Adipocyte (in vitro differentiated cells): Measurements from ENCODE around the gene NUCB1.

Experiments used
- DNase-seq: peaks from one replicate; pipeline ENCODE4 v3.0.0-alpha.2; 2015; ENCODE audit warnings: low read depth
- H3K27me3 ChIP-seq: replicated peaks from 2 replicates; pipeline ENCODE4 v1.7.0; 2013; ENCODE audit warnings: mild to moderate bottlenecking, low read length, moderate library complexity; ENCODE audit not compliant: control insufficient read depth, insufficient read depth
- H3K36me3 ChIP-seq: 2 replicates; pipeline ENCODE4 v1.7.0; 2013; ENCODE audit warnings: low read length, mild to moderate bottlenecking, moderate library complexity; ENCODE audit not compliant: control insufficient read depth, insufficient read depth, severe bottlenecking
- H3K4me1 ChIP-seq: 2 replicates; pipeline ENCODE4 v1.7.0; 2013; ENCODE audit warnings: mild to moderate bottlenecking, low read length, moderate library complexity; ENCODE audit not compliant: control insufficient read depth, insufficient read depth
- H3K4me3 ChIP-seq: 2 replicates; pipeline ENCODE4 v1.7.0; 2013; ENCODE audit warnings: mild to moderate bottlenecking, low read length, moderate library complexity
- H3K9ac ChIP-seq: 2 replicates; pipeline ENCODE4 v1.7.0; 2013; ENCODE audit warnings: mild to moderate bottlenecking, low read length, moderate library complexity
- H3K9me3 ChIP-seq: 2 replicates; pipeline ENCODE4 v1.7.0; 2013; ENCODE audit warnings: mild to moderate bottlenecking, low read length, moderate library complexity; ENCODE audit not compliant: control insufficient read depth

The NUCB1 gene

DNA sequence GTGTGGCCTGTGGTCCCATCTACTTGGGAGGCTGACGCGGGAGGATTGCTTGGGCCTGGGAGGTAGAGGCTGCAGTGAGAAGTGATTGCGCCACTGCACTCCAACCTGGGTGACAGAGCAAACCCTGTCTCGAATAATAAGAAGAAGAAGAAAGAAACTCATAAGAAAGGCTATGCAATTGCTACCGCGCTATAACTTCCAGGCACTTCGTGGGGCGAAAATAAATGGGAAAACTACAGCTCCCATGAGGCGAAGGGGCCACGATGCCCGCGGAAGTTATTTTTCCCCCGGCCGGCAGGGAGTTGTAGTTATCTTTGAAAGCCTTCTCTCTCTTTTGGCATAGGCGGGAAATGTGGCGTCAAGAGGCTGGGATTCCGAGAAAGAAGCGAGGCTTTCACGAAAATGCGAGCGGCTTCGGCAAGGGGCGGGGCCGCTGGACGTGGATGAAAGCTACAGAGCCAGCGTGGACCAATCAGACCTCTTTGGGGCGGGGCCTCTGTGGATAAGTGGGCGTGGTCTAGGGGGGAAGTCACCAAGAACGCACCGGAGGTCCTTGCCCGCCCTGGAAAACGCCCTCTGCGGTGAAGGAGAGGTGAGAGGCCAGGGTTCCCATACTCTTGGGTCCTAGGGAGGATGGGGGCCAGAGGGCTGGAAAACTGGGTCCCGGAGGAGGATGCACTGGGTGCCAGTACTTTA lies at the start of gene NUCB1:
TSS of gene NUCB1 (plus strand) at position 532 of the 696 bp plus-strand sequence. CDS start 485 bp downstream, outside the sequence.
- Histone ChIP-seq H3K4me3 (peak within 1 kb of the TSS; percentile 98), H3K9me3 (no peaks in the 10 kb centered on the region), H3K36me3 (peaks cover 14% of the 10 kb centered on the region)

DNA sequence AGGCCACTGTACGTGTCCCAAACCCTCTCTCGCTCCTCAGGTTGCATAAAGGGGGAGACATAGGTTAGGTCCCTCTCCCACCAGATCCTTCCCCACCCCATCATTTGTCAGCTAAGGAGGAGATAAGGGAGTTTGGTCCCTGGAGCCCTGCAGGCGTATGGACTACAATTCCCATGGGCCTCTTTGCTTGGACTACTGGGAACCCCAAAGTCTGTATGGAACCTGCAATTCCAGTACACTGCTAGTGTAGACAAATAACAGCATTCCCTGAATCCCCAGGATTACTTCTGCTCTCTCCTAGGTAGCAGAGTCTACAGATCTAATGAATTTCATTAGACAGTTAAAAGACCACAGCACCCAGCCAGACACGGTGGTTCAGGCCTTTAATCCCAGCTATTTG lies 47.8 kb upstream of the NUCB1 start:
- no peak overlapping the region for H3K4me3 ChIP-seq
- no peaks in the 10 kb centered on the region for H3K27me3 ChIP-seq
- no peak for DNase-seq
- H3K4me1 ChIP-seq, result no peaks in the 10 kb centered on the region
- peaks cover 26% of the 10 kb centered on the region for H3K36me3 ChIP-seq
- no peak overlapping the region for H3K9ac ChIP-seq
- no peaks in the 10 kb centered on the region for H3K9me3 ChIP-seq

More for the DNA sequence above, at the start of gene NUCB1:
- DNase-seq, result peak; percentile 100
- Histone ChIP-seq H3K27me3 (peaks cover 5% of the 10 kb centered on the region), H3K9ac (peak within 1 kb of the TSS; percentile 98), H3K4me1 (peaks cover 16% of the 10 kb centered on the region)

- DNase-seq, result no peak
- Histone ChIP-seq H3K9me3 (no peaks in the 10 kb centered on the region), H3K36me3 (peaks cover 26% of the 10 kb centered on the region), H3K27me3 (no peaks in the 10 kb centered on the region), H3K9ac (no peak overlapping the region), H3K4me3 (no peak overlapping the region), H3K4me1 (no peaks in the 10 kb centered on the region)
Observed at GRCh38 chr19:48853483-48853882, 46.6 kb upstream of the NUCB1 start.

DNA sequence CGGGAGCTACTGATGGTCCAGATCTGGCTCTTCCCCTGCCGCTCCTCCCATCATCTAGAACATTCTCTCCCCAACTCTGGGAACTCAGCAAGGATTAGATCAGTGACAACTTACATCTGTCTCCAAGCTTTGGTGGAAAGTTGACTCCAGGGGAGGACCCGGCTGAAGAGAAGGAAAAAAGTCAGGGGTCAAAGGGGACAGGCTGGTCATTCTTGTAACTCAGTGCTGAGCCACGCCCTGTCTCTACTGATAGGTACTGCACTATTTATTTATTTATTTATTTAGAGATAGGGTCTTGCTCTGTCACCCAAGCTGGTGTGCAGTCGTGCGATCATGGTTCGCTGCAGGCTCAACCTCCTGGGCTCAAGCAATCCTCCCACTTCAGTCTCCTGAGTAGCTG lies 46.0 kb upstream of the NUCB1 start:
- DNase-seq, result no peak
- H3K9me3 ChIP-seq, result no peaks in the 10 kb centered on the region
- no peaks in the 10 kb centered on the region for H3K27me3 ChIP-seq

DNA sequence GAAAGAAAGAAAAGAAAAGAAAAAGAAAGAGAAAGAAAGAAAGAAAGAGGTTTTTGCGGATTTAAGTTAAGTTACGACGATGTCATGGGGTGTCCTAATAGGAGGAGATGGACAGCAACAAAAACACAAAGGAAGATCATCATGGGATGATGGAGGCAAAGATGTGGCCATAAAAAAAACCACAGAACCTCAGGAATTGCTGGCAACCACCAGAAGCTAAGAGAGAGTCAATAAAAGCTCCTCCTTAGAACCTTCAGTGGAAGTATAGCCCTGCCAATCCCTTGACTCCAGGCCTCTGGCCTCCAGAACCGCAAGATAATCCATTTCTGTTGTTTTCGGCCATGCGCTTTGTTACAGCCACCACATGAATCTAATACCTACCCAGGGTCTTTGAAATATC lies 43.2 kb upstream of the NUCB1 start:
- H3K36me3 ChIP-seq, result peaks cover 33% of the 10 kb centered on the region
- no peak overlapping the region for H3K9ac ChIP-seq
- DNase-seq, result no peak

More for the DNA sequence above, 46.0 kb upstream of the NUCB1 start:
- Histone ChIP-seq H3K4me3 (no peak overlapping the region), H3K9ac (no peak overlapping the region), H3K36me3 (peaks cover 26% of the 10 kb centered on the region), H3K4me1 (no peaks in the 10 kb centered on the region)

DNA sequence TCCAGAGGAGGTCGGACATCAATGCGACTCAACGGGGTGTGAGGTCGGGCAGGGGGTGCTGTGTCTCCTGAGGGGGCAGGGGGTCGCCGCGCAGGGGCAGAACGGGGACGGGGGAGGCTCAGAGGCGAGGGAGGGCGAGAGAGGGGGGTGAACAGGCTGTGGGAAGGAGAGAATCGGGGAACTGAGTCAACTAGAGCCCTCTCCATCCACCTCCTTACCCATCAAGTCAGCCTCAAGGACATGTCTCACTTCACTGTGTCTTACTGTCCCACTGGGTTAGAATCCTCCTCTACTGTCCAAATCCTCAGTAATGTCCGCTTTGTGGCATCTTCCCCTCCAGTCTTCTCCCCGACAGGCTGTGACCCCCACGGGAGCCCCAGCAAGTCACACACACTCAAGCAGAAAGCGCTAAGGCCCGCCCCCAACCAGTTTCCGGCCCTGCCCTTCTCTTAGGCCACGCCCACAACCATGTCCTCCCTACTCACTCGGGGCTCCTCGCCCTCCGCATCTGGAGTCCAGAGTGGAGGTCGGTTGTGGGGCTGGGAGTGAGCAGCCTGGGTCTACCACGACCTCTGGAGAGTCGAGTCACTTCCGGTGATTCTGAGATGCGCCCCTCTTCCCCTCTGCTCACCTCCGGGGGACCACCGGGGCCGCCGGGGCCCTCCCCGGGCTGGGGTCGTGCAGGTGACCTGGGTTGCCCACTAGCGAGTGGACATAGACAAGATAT lies 41.0 kb upstream of the NUCB1 start:
- Histone ChIP-seq H3K36me3 (peaks cover 29% of the 10 kb centered on the region), H3K4me1 (no peaks in the 10 kb centered on the region), H3K4me3 (no peak overlapping the region), H3K27me3 (no peaks in the 10 kb centered on the region), H3K9ac (no peak overlapping the region), H3K9me3 (no peaks in the 10 kb centered on the region)
- DNase-seq, result no peak

More for the DNA sequence above, 43.2 kb upstream of the NUCB1 start:
- Histone ChIP-seq H3K27me3 (no peaks in the 10 kb centered on the region), H3K4me1 (no peaks in the 10 kb centered on the region), H3K4me3 (no peak overlapping the region), H3K9me3 (no peaks in the 10 kb centered on the region)

DNA sequence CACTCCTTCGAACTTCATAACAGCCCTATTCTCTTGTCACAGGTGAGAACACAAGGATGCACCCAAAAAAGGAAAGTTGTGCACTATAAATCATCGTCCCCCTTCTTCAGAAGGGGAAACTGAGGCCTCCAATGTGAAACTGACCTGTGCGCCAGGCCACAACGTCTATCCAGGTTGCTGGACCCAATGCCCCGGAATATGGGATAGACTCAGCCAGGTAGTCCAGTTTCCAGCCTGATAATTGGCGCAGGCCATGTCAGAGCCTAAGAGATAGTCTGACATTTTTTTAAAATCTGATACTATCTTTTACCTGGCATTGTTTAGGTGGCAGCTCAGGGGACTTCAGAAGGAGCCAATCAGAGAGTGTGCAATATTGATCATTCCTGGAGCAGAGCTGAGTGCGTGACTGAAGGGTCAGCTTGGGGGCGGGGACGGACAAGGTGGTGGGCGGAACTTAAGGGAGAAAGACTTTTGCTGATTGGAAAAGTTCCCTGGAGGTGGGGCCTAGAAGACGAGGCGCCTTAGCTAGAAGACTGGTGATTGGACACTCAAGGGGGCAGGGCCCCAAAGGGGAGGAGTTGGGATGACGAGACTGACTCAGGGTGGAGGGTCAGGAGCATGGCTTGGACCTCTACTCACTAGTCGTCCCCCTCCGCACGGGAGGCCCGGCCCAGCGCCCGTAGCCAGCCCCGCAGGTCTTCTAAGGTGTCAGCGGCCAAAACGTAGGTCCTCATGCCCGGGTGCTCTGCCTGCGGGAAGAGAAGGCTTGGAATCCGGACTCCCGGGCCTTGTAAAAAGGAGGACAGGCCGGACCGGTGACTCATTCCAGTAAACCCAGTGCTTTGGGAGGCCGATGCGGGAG lies 40.2 kb upstream of the NUCB1 start:
- Histone ChIP-seq H3K27me3 (no peaks in the 10 kb centered on the region), H3K36me3 (peaks cover 35% of the 10 kb centered on the region), H3K9me3 (no peaks in the 10 kb centered on the region), H3K9ac (no peak overlapping the region), H3K4me1 (no peaks in the 10 kb centered on the region), H3K4me3 (no peak overlapping the region)
- DNase-seq, result no peak

DNA sequence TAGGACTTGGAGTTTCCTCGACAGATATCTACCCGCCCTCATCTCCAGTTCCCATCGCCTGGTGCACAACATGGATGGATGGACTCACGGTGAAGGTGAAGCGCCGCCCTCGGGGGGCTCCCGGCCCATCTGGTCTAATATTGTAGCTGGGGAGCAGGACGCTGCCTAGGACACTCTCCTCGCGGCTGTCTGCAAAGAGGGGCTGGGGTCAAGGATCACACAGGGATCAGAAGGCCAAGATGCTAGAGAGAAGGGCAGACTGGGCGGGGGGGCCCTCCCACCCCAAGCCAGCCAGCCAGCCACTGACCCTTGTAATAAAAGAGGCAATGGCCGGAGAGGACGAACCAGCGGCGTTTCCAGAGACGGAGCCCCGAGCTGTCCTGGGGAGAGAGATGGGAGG lies 38.8 kb upstream of the NUCB1 start:
- DNase-seq, result no peak
- Histone ChIP-seq H3K27me3 (no peaks in the 10 kb centered on the region), H3K4me3 (no peak overlapping the region), H3K9me3 (no peaks in the 10 kb centered on the region), H3K36me3 (peaks cover 37% of the 10 kb centered on the region), H3K9ac (no peak overlapping the region), H3K4me1 (peaks cover under 1% of the 10 kb centered on the region)

GRCh38 chr19:48862827-48863226 lies 37.3 kb upstream of the NUCB1 start:
- H3K27me3 ChIP-seq, result no peaks in the 10 kb centered on the region
- peaks cover 15% of the 10 kb centered on the region for H3K4me1 ChIP-seq
- DNase-seq, result no peak
- no peaks in the 10 kb centered on the region for H3K9me3 ChIP-seq
- H3K4me3 ChIP-seq, result no peak overlapping the region
- H3K9ac ChIP-seq, result no peak overlapping the region
- H3K36me3 ChIP-seq, result peaks cover 37% of the 10 kb centered on the region

GRCh38 chr19:48866692-48867091 lies 33.4 kb upstream of the NUCB1 start:
- H3K9me3 ChIP-seq, result no peaks in the 10 kb centered on the region
- H3K36me3 ChIP-seq, result peaks cover 13% of the 10 kb centered on the region
- peak overlapping the region; percentile 89 for H3K9ac ChIP-seq
- H3K4me3 ChIP-seq, result peak overlapping the region; percentile 84
- DNase-seq, result no peak
- H3K4me1 ChIP-seq, result peaks cover 25% of the 10 kb centered on the region
- no peaks in the 10 kb centered on the region for H3K27me3 ChIP-seq
